ENCODE data around the gene ZSCAN16.
A peak's percentile ranks its signal among the peaks of the same experiment; 100 is the strongest.
"Not testable (repeated sequence)": the region's sequence is repeated elsewhere in the genome, so short reads cannot be mapped to it uniquely, and the experiment has no call there.

Gene ZSCAN16

DNA sequence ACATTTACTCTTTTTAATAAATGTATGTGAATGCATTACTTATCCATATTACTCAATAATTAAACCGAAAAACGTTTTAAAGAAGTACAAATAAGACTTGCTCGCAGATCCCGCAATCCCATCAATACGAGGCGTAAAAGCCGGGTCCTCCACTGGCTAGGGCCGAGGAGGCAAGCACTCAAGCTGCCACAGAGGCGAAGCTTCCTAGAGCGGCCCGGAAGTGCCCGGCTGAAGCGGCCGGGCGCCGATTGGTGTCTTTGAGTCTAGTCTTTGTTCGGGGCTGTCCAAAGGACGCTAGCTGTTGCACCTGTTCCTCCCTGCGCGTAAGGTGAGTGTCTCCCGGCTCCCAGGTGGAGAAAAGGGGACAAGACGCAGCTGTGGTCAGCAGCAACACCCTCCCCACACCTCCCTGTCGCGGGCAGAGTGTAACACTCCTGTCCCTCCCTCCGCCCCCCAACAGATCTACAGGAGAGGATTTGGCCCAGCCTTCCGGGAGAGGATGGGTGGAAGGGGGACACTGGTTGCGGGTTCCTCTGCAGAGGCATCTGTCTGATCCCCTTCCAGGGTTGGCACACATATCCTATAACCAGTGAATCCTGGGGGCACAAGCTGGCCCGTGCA, at the start of gene ZSCAN16:
TSS of gene ZSCAN16 (plus strand) at position 260 of the 621 bp plus-strand sequence. CDS start 835 bp downstream, outside the sequence.
- peak; percentile 72 for DNase-seq

DNA sequence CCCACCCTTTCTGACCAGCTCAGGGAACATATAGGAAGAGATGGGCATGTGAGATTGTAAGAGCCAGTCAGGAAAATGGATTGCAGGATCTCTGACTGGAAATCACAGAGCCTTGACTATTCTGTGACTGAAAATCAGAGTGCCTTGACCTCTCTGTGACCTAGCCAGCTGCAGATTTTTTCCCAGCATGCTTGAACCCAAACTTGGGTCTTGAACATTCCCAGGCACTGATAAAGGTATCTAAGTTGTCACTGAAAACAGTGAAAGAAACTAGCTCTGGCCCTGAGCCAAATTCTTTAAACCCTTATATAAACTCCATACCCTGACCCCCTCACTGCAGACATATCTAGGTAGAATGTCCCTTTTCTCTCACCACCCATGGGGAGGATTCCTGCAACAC, 46.4 kb upstream of the ZSCAN16 start:
- no peak for DNase-seq

DNA sequence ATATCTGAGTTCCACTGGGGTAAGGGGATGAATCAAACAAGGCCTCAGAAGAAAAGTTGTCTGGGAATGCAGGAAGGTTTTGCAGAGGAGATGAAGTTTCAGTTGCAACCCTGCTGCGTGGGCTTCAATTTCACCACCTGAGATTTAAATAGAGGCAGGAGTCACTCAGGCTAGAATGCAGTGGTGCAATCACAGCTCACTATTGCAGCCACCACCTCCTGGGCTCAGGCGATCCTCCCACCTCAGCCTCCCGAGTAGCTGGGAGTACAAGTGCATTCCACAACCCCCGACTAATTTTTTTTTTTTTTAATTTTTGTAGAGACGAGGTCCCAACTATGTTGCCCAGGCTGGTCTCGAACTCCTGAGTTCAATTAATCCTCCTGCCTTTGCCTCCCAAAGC, 45.6 kb upstream of the ZSCAN16 start:
- DNase-seq, result no peak

DNA sequence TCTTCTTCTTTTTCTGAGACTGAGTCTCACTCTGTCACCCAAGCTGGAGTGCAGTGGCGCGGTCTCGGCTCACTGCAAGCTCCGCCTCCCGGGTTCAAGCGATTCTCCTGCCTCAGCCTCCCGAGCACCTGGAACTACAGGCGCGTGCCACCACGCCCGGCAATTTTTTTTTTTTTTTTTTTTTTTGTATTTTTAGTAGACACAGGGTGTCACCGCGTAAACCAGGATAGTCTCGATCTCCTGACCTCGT, 44.1 kb upstream of the ZSCAN16 start, which contains the start of gene ZNF165:
TSS of gene ZNF165 (plus strand) at position 188 of the 250 bp plus-strand sequence. CDS start 4,913 bp downstream, outside the sequence.
- DNase-seq, result not testable (repeated sequence)

DNA sequence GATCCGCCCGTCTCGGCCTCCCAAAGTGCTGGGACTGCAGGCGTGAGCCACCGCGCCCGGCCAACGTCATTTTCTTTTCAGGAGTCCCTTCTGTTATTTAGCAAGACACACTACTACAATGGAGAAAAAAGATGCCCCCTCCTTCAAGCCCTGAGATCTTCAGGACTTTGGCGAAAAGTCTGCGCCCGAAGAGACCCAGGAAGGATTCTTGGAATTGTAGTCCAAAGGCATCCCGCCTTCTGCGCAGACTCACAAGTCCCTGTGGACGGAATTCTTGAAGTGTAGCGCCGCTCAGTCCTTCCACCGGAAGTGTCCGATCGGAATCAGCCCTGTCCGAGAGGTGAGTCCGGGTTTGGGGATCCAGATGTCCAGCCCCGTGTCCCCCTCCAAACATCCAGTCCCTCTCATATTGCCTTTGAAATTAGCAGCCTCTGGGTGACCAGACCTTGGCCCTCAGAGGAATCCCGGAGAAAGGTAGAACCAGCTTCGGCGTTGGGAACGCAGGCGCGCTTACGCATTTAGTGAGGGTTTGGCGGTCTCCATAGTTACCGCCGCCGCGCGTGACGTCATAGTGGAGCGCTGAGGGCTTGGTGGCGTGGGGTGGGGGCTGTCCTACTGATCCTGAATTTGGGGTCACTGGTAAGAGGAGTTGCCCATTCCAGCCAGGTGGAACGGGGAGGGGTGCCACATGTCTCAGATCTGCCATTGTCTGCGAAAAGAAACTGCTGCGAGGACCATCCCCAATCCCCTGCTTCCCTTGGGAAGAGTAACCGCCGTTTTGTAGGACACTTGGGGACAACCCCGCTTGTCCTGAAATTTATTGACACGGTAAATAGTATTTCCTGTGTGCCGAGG, 43.6 kb upstream of the ZSCAN16 start:
- DNase-seq, result peak; percentile 86

DNA sequence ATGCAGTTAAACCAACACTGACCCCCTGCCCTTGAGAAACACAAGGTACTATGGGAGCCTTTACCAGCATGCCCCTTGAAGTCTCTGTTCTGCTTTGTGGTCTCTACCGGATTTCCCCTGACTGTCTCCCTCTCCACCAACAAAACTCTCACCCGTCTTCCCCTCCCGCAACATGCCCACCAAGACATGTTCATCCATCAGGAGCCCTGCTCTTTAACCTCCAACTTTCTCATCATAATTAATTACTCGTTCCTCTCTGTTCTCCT, 43.0 kb upstream of the ZSCAN16 start:
- peak; percentile 47 for DNase-seq

DNA sequence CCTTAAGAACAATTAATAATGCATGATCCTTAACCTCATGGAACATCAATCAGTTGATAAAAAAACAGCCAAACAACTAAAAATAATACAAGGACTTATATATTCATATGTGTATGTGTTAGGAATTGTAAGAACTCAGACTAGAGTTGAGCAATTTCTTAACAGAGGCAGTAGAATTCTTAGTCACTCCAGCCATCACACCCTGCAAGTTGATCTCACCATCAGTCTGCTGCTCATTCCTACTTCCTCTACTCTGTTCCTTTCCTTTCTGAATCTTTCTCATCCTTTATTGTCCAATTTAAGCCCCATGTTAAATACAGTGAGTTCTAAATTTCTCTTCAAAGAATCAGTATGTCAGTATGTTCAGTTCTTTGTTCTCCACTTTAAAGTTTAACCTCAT, 41.5 kb upstream of the ZSCAN16 start:
- DNase-seq, result no peak

DNA sequence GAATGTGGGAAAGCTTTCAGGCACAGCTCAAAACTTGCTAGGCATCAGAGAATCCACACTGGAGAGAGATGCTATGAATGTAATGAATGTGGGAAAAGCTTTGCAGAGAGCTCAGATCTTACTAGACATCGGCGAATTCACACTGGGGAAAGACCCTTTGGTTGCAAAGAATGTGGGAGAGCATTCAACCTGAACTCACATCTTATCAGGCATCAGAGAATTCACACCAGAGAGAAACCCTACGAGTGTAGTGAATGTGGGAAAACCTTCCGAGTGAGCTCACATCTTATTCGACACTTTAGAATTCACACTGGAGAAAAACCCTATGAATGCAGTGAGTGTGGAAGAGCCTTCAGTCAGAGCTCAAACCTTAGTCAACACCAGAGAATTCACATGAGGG, 35.4 kb upstream of the ZSCAN16 start:
- no peak for DNase-seq

DNA sequence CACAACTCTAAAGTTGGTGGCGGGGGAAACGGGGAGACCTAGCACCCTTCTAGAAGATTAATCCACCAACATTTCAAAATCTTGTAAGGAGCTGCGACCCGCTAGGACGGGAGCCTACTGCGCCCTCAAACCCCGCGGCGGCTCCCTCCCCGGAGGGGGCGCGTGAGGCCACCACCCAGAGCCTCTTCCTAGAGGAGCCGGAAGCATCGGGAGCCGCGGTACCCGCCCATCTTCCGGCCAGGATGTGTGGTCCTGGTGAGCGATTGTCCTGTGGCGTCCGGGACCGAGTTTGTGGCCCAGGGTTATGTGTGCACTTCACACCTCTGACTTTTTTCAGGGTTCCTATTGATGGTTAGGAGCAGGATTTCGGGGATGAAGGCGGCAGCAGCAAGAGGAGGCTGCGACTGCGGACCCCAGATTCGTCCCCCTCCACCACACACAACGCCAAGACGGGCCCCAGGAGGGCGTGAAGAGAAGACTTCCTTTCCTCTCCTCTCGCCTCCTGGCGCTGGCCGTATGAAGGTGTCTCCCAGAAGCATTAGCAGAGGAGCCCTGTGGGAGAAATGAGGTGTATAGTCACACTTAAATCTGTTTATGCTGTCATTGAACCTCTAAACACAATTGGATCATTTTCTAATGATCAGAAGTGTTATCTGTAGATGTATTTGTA, 33.4 kb upstream of the ZSCAN16 start:
- DNase-seq, result no peak

DNA sequence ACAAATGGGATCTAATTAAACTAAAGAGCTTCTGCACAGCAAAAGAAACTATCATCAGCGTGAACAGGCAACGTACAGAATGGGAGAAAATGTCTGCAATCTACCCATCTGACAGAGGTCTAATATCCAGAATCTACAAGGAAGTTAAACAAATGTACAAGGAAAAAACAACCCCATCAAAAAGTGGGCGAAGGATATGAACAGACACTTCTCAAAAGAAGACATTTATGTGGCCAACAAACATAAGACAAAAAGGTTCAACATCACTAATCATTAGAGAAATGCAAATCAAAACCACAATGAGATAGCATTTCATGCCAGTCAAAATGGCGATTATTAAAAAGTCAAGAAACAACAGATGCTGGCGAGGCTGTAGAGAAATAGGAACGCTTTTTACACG, 22.2 kb upstream of the ZSCAN16 start:
- not testable (repeated sequence) for DNase-seq

DNA sequence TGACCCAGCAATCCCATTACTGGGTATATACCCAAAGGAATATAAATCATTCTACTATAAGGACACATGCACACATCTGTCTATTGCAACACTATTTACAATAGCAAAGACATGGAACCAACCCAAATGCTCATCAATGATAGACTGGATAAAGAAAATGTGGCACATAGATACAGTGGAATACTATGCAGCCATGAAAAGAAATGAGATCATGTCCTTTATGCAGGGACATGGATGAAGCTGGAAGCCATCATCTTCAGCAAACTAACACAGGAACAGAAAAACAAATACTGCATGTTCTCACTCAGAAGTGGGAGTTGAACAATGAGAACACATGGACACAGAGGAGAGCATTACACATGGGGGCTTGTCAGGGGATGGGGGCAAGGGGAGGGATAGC, 21.7 kb upstream of the ZSCAN16 start:
- not testable (repeated sequence) for DNase-seq

DNA sequence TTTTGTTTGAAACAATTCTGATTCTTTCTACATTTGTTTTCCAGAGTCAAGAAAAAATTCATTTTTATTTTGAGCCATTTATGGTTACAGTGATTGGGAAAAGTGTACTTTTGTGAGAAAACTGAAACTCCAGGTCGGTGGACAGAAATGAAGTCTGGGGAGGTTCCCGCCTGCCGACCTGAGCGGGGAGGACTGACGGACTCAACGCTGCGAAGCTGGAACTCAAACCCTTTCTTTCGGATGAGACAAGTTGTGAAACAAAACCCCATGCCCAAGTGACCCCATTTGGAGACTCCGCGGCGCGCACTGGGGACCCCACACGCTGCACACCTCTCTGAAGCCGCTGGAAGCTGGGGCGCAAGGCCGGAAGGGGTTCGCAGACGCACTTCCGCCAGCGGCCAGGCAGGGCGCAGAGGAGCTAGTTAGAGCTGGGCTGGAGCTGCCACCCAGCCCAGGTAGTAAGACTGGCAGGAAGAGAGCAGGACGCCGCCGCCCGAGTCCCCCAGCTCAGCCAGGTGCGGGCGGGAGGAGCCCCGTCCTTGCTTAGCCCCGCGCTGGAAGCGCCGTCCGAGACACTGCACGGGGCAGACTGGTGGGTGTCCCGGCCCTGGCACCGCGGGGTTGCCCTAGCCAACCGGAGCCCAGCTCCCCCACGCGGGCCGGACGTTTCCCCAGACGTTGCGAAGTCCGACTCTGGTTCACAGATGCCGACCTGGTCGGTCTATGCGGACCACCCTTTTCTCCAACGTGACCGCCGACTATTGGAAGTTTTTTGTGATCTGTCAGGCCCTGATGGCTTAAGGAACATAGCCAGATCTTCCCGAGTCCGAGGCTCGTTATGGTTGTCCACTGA, 19.8 kb upstream of the ZSCAN16 start:
- peak; percentile 72 for DNase-seq

DNA sequence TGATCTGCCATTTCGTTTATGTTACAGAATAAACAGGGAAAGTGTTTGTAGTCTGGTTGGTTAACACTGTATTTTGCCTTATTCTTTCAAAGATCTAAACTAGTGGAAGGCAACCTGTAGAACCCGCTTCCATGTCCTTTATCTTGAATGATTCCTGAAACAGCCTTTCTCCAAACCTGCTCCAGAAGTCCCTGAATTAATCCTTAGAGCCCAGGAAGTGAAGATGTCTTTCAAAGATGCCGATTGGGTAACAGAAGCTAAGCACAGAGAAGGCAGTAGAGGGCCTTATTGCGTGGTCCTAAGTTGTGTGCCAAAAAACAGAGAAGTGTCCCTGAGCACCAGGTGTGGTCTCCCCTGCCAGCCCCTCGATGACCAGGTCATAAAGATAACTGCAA, 19.2 kb upstream of the ZSCAN16 start:
- DNase-seq, result no peak

DNA sequence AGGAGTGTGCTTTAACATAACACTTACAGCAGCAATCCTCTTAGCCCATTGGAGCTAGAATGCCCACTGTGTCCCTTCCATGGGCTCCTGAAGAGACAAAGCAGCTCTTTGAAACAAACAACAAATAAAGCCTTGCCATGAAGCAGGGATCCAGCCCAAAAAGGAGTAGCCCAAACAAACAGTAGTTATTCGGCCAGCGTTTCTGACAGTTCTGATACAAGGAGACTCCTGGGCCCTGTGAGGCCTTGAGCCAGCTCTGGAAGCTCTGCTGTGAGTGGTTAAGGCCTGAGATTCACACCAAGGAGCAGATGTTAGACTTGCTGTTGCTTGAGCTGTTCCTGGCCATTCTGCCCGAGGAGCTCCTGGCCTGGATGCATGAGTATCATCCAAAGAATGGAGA, 16.9 kb upstream of the ZSCAN16 start:
- DNase-seq, result no peak

DNA sequence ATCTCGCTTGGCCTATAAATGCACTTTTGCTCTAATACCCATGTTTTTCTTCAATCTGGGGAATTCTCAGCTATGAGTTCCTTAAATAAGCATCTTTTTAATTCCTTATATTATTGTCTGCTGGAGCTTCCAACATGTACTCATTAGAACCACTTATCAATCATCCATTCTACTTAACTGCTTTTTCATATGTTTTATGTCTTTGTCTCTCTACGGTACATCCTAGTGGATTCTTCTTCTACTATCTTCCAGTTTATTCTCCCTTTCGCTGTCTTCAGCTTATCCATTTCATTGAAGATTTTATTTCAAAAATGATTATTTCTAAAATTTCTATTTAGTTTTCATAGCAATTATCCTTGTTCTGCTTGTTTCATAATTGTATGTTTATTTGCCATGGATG, 12.4 kb upstream of the ZSCAN16 start:
- DNase-seq, result no peak

DNA sequence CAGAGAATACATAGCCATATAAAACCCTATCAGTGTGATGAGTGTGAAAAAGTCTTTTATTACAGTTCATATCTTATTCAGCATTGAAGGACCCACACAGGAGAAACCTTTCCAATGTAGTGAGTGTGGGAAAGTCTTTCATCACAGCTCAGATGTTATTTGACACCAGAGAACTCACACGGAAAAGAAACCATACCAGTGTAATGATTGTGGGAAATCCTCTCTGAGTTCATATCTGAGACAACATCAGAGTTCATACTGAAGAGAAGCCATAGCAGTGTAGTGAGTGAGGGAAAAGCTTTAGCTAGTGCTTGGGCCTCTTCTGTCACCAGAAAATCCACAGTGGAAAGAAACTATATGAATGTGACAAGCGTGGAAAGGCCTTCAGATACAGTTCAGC, 8.6 kb upstream of the ZSCAN16 start:
- DNase-seq, result no peak

DNA sequence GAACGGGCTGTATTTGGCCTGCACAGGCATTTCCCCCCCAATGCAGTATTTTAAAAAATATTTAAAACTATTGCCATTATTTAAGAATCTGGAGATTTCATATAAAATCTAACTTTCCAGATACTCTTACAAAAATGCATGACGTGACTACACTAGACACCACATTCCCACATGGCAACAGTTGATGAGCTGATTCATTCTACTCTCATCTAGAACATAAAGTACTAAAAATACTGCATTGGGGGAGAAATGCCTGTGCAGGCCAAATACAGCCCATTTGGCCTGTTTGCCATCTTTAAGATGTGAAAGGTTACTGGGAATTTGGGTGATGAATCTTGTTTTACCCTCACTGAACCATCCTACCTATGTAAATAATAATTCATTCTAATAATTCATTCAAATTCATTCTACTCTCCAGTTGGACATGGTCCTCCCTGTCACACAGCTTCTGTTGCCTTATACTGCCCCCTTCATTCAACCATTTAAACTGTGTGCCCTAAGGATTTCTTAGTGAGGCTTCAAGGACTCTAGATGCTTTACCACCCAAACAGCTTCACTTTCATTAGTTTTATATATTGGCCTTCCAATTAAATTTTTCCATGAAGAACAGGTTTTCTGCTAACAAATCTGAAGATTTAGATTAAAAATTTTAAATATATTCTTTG, 6.9 kb upstream of the ZSCAN16 start:
- DNase-seq, result no peak

DNA sequence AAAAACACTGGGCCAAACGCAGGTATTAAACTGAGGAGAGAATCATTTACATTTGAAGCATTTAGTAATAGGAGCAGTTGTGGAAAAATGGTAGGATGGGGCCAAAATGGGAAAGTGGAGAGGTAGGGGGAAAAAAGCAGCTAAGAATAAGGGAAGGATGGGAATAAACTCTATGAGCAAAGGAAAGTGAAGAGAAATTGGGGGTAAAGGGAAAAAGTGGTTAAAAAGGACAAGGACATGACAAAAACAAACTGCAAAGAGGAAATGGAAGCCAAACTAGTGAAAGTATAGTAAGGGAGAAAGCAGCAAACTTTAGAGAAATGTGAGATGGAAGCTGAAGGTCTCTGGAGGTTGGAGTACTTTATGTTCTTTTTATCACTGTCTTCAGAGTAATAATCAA, 6.2 kb upstream of the ZSCAN16 start:
- DNase-seq, result no peak

DNA sequence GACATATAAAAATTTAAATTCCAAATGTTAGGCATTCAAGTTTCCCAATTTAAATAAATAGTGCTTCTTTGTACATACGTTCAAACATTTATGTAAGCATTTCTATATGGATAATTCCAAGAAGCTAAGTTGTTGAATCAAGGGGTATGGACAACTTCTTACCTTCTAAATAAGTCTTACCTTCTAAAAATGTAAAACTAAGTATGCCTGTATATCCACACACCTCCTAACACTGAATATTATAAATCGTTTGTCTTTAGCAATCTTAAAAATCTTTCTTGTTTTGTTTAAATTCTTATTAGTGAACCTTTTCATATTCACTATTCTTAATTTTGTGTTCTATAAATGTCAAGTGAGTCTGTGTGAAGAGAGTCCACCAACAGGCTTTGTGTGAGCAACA, 2.5 kb upstream of the ZSCAN16 start:
- no peak for DNase-seq

DNA sequence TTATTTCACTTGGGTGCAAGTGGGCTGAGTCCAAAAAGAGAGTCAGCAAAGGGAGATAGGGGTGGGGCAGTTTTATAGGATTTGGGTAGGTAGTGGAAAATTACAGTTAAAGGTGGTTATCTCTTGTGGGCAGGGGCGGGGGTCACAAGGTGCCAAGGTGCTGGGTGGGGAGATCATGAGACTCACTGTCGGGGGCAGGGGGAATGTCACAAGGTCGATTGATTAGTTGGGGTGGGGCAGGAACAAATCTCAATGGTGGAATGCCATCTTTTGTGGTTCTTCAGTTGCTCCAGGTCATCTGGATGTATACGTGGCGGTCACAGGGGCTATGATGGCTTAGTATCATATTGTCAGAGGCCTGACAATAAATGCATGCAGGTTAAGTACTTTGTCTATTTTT, 2.1 kb upstream of the ZSCAN16 start:
- DNase-seq, result not testable (repeated sequence)

DNA sequence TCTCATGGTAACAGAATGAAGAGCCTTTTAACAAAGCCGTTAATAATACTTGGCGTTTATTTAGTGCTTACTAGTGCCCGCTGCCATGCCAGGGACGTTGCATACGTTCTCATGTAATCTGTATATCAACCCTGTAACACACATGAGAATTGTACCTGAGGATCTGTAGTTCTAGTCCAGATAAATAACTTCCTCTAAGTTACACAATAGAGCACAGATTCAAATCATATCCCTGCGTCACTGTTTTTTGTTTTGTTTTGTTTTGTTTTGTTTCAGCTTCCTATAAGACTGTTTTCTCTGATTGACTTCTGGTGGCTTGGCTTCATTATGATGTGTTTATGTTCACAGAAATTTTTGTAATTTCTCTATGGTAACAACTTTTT, 553 bp downstream of the ZSCAN16 start:
- DNase-seq, result no peak

DNA sequence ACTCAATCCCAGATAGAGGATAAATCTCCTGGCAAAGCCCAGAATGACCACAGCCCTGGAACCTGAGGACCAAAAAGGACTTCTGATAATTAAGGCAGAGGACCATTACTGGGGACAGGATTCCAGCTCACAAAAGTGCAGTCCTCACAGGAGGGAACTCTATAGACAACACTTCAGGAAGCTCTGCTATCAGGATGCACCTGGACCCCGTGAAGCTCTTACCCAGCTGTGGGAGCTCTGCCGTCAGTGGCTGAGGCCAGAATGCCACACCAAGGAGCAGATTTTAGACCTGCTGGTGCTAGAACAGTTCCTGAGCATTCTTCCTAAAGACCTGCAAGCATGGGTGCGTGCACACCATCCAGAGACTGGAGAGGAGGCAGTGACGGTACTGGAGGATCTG, 992 bp downstream of the ZSCAN16 start:
- DNase-seq, result no peak

DNA sequence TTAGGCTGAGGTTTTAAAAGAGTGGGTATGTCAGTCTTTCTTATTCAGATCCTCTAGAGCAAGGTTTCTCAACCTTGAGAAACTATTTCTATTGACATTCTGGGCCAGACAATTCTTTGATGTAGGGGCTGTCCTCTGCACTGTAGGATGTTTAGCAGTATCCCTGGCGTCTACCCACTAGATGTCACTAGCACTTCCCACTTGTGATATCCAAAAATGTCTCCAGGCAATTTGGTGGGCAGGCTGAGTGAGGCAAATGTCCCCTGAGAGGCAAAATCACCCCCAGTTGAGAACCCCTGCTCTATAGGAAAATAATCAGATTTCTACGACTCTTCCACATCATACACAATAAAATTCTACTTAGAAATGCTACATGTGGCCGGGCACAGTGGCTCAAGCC, 9.6 kb downstream of the ZSCAN16 start:
- peak; percentile 25 for DNase-seq

All from GDM1 (cell line).